NT2/D1 (cell line): ENCODE results near the gene SURF2.

ENCODE experiments used
- DNase-seq: peaks from one replicate; pipeline ENCODE4 v3.0.0-alpha.2; 2011; ENCODE audit warnings: low read depth, low spot score
- H3K27me3 ChIP-seq: 2 replicates; pipeline ENCODE4 v1.6.0; 2011; ENCODE audit warnings: mild to moderate bottlenecking; ENCODE audit not compliant: insufficient read length, insufficient read depth
- H3K36me3 ChIP-seq: 2 replicates; pipeline ENCODE4 v1.6.1; 2011; ENCODE audit warnings: mild to moderate bottlenecking, low read length, mixed read lengths; ENCODE audit not compliant: insufficient read depth, insufficient read length
- H3K4me1 ChIP-seq: 2 replicates; pipeline ENCODE4 v1.5.1; 2011; ENCODE audit not compliant: insufficient read depth, insufficient read length
- H3K4me3 ChIP-seq: 2 replicates; pipeline ENCODE4 v1.5.1; 2011; ENCODE audit warnings: low read depth; ENCODE audit not compliant: insufficient read length
- H3K9ac ChIP-seq: 2 replicates; pipeline ENCODE4 v1.6.0; 2011; ENCODE audit warnings: low read depth; ENCODE audit not compliant: insufficient read length
- H3K9me3 ChIP-seq: 2 replicates; pipeline ENCODE4 v1.5.1; 2011; ENCODE audit warnings: mild to moderate bottlenecking, low read length; ENCODE audit not compliant: insufficient read depth
- SUZ12 ChIP-seq: IDR thresholded peaks from 2 replicates; pipeline ENCODE4 v1.6.1; 2011; ENCODE audit not compliant: insufficient read length, insufficient read depth; ENCODE audit errors: extremely low read depth
- YY1 ChIP-seq: IDR thresholded peaks from 2 replicates; pipeline ENCODE4 v1.6.1; 2011; ENCODE audit not compliant: insufficient read length, insufficient read depth
- ZNF274 ChIP-seq: IDR thresholded peaks from 2 replicates; pipeline ENCODE4 v1.6.1; 2011; ENCODE audit warnings: mild to moderate bottlenecking, low read depth, low read length

SURF2 gene

GRCh38 chr9:133351526-133351907 lies 4.8 kb upstream of the SURF2 start:
- Histone ChIP-seq H3K9me3 (no peaks in the 10 kb centered on the region), H3K36me3 (peaks cover 72% of the 10 kb centered on the region), H3K9ac (no peak overlapping the region), H3K27me3 (no peaks in the 10 kb centered on the region), H3K4me1 (peaks cover 11% of the 10 kb centered on the region), H3K4me3 (no peak overlapping the region)
- no peak for TF ChIP-seq YY1
- TF ChIP-seq SUZ12, result no peak
- TF ChIP-seq ZNF274, result no peak
- DNase-seq, result no peak

GRCh38 chr9:133351908-133352634 lies 4.3 kb upstream of the SURF2 start:
- no peak overlapping the region for H3K4me3 ChIP-seq
- peaks cover 9% of the 10 kb centered on the region for H3K4me1 ChIP-seq
- H3K9me3 ChIP-seq, result no peaks in the 10 kb centered on the region
- TF ChIP-seq SUZ12 (no peak), YY1 (no peak), ZNF274 (no peak)
- H3K27me3 ChIP-seq, result no peaks in the 10 kb centered on the region
- peaks cover 72% of the 10 kb centered on the region for H3K36me3 ChIP-seq
- no peak overlapping the region for H3K9ac ChIP-seq
- DNase-seq, result peak; percentile 82

- peaks cover 12% of the 10 kb centered on the region for H3K4me1 ChIP-seq
Observed at GRCh38 chr9:133352635-133353340, 3.6 kb upstream of the SURF2 start.

GRCh38 chr9:133353548-133353947 lies 2.8 kb upstream of the SURF2 start:
- no peak for DNase-seq
- H3K36me3 ChIP-seq, result peaks cover 82% of the 10 kb centered on the region

More at GRCh38 chr9:133352635-133353340, 3.6 kb upstream of the SURF2 start:
- TF ChIP-seq YY1 (no peak), SUZ12 (no peak), ZNF274 (no peak)
- no peak for DNase-seq
- Histone ChIP-seq H3K4me3 (no peak overlapping the region), H3K27me3 (no peaks in the 10 kb centered on the region), H3K36me3 (peaks cover 79% of the 10 kb centered on the region), H3K9me3 (no peaks in the 10 kb centered on the region), H3K9ac (no peak overlapping the region)

GRCh38 chr9:133354766-133355165 lies 1.6 kb upstream of the SURF2 start:
- Histone ChIP-seq H3K9ac (no peak overlapping the region), H3K36me3 (peaks cover 82% of the 10 kb centered on the region)

More at GRCh38 chr9:133353548-133353947, 2.8 kb upstream of the SURF2 start:
- no peaks in the 10 kb centered on the region for H3K9me3 ChIP-seq
- TF ChIP-seq SUZ12, result no peak
- no peak overlapping the region for H3K9ac ChIP-seq
- no peaks in the 10 kb centered on the region for H3K27me3 ChIP-seq
- H3K4me3 ChIP-seq, result no peak overlapping the region
- peaks cover 16% of the 10 kb centered on the region for H3K4me1 ChIP-seq

GRCh38 chr9:133355881-133356357 lies 431 bp upstream of the SURF2 start:
- Histone ChIP-seq H3K9me3 (no peaks in the 10 kb centered on the region), H3K36me3 (peaks cover 82% of the 10 kb centered on the region)
- DNase-seq, result no peak

More at GRCh38 chr9:133354766-133355165, 1.6 kb upstream of the SURF2 start:
- no peak for DNase-seq
- H3K9me3 ChIP-seq, result no peaks in the 10 kb centered on the region
- no peak overlapping the region for H3K4me3 ChIP-seq
- H3K27me3 ChIP-seq, result no peaks in the 10 kb centered on the region
- peaks cover 23% of the 10 kb centered on the region for H3K4me1 ChIP-seq
- no peak for TF ChIP-seq SUZ12
- no peak for TF ChIP-seq ZNF274
- no peak for TF ChIP-seq YY1

GRCh38 chr9:133357656-133358055 lies 1.3 kb downstream of the SURF2 start:
- no peak for TF ChIP-seq SUZ12
- TF ChIP-seq ZNF274, result no peak
- no peak for TF ChIP-seq YY1
- no peak for DNase-seq
- peaks cover 82% of the 10 kb centered on the region for H3K36me3 ChIP-seq
- H3K9ac ChIP-seq, result peak overlapping the region; percentile 80
- peak overlapping the region; percentile 75 for H3K4me3 ChIP-seq
- H3K27me3 ChIP-seq, result no peaks in the 10 kb centered on the region
- H3K4me1 ChIP-seq, result peaks cover 18% of the 10 kb centered on the region
- H3K9me3 ChIP-seq, result no peaks in the 10 kb centered on the region

More at GRCh38 chr9:133355881-133356357, 431 bp upstream of the SURF2 start:
- Histone ChIP-seq H3K4me3 (peak overlapping the region; percentile 63), H3K9ac (peak overlapping the region; percentile 81), H3K27me3 (no peaks in the 10 kb centered on the region), H3K4me1 (peaks cover 18% of the 10 kb centered on the region)
- no peak for TF ChIP-seq ZNF274
- no peak for TF ChIP-seq SUZ12
- TF ChIP-seq YY1, result no peak
